Neural cell (in vitro differentiated cells): Measurements from ENCODE around the gene TRMT44. TPM values are rescaled to one million over a fixed set of nuclear protein-coding genes. Genes with fewer than 3 reads are reported as not detected.

Source experiments
- H2AFZ ChIP-seq: fragments of 200-600, 300-800 bp; sonication (generic), shearing (Covaris generic); 2 replicates; pipeline ENCODE4 v1.6.0; 2014; ENCODE audit warnings: low read depth, mild to moderate bottlenecking, antibody characterized with exemption, low read length, moderate library complexity
- H3F3A ChIP-seq: fragments of 200-600 bp; shearing (Covaris generic); 2 replicates; pipeline ENCODE4 v1.6.1; 2016; ENCODE audit warnings: mild to moderate bottlenecking, moderate library complexity, mixed read lengths, antibody characterized with exemption, low read length; ENCODE audit not compliant: insufficient read depth, poor library complexity, severe bottlenecking
- H3K27ac ChIP-seq: fragments of 200-600, 300-800 bp; sonication (generic), shearing (Covaris generic); 2 replicates; pipeline ENCODE4 v1.5.1; 2014; ENCODE audit warnings: mild to moderate bottlenecking, low read length, moderate library complexity
- H3K27me3 ChIP-seq: fragments of 300-800, 200-600 bp; sonication (generic), shearing (Covaris generic); 2 replicates; pipeline ENCODE4 v1.6.0; 2014; ENCODE audit warnings: mild to moderate bottlenecking, low read depth, low read length, moderate library complexity; ENCODE audit not compliant: insufficient read depth
- H3K36me3 ChIP-seq: fragments of 300-800, 200-600 bp; sonication (generic), shearing (Covaris generic); 2 replicates; pipeline ENCODE4 v1.5.1; 2014; ENCODE audit warnings: mild to moderate bottlenecking, antibody characterized with exemption, low read length, moderate library complexity; ENCODE audit not compliant: insufficient read depth
- H3K4me2 ChIP-seq: fragments of 300-800, 200-600 bp; sonication (generic), shearing (Covaris generic); 2 replicates; pipeline ENCODE4 v1.6.0; 2014; ENCODE audit warnings: mild to moderate bottlenecking, low read length
- H3K4me3 ChIP-seq: fragments of 300-800, 200-600 bp; sonication (generic), shearing (Covaris generic); 2 replicates; pipeline ENCODE4 v1.5.1; 2014; ENCODE audit warnings: mild to moderate bottlenecking, low read length, moderate library complexity
- H3K79me2 ChIP-seq: fragments of 200-600 bp; shearing (Covaris generic); replicated peaks from 2 replicates; pipeline ENCODE4 v1.6.0; 2014; ENCODE audit warnings: mild to moderate bottlenecking, low read length, moderate library complexity; ENCODE audit not compliant: insufficient read depth
- H3K9ac ChIP-seq: fragments of 300-800, 200-600 bp; sonication (generic), shearing (Covaris generic); 2 replicates; pipeline ENCODE4 v1.6.1; 2016; ENCODE audit warnings: mild to moderate bottlenecking, low read length, mixed read lengths
- H3K9me2 ChIP-seq: fragments of 200-600 bp; shearing (Covaris generic); 2 replicates; pipeline ENCODE4 v1.6.1; 2016; ENCODE audit warnings: mild to moderate bottlenecking, low read length, mixed read lengths; ENCODE audit not compliant: insufficient read depth
- H3K9me3 ChIP-seq: fragments of 200-600, 300-800 bp; sonication (generic), shearing (Covaris generic); 2 replicates; pipeline ENCODE4 v1.6.1; 2016; ENCODE audit warnings: mild to moderate bottlenecking, mixed run types, low read length, moderate library complexity, mixed read lengths
- H4K20me1 ChIP-seq: fragments of 200-600 bp; shearing (Covaris generic); 2 replicates; pipeline ENCODE4 v1.6.1; 2016; ENCODE audit warnings: mild to moderate bottlenecking, mixed run types; ENCODE audit not compliant: insufficient read depth
- CTCF ChIP-seq: fragments of 450-650 bp; IDR thresholded peaks from 2 replicates; pipeline ENCODE4 v1.5.1; 2014; ENCODE audit warnings: antibody characterized with exemption, mild to moderate bottlenecking, moderate library complexity; ENCODE audit not compliant: poor library complexity, severe bottlenecking
- EP300 ChIP-seq: fragments of 450-650 bp; conservative IDR thresholded peaks from 2 replicates; pipeline ENCODE4 v1.6.1; 2014; ENCODE audit warnings: antibody characterized with exemption, mild to moderate bottlenecking, moderate library complexity; ENCODE audit not compliant: poor library complexity, severe bottlenecking
- EZH2 ChIP-seq: fragments of 200-600, 300-800 bp; shearing (Covaris generic), sonication (generic); IDR thresholded peaks from 2 replicates; pipeline ENCODE4 v1.6.1; 2014; ENCODE audit warnings: antibody characterized with exemption, low read length, borderline replicate concordance, mild to moderate bottlenecking; ENCODE audit not compliant: insufficient read depth, poor library complexity, severe bottlenecking
- MXI1 ChIP-seq: fragments of 450-650 bp; conservative IDR thresholded peaks from 2 replicates; pipeline ENCODE4 v1.6.1; 2014; ENCODE audit warnings: antibody characterized with exemption, mild to moderate bottlenecking; ENCODE audit not compliant: poor library complexity, severe bottlenecking
- POLR2AphosphoS5 ChIP-seq: IDR thresholded peaks from 2 replicates; pipeline ENCODE4 v1.6.1; 2012
- RAD21 ChIP-seq: fragments of 450-650 bp; conservative IDR thresholded peaks from 2 replicates; pipeline ENCODE4 v1.6.1; 2014; ENCODE audit warnings: antibody characterized with exemption, mild to moderate bottlenecking, moderate library complexity
- REST ChIP-seq: IDR thresholded peaks from 2 replicates; pipeline ENCODE4 v1.6.1; 2012; ENCODE audit warnings: borderline replicate concordance
- SMC3 ChIP-seq: fragments of 450-650 bp; conservative IDR thresholded peaks from 2 replicates; pipeline ENCODE4 v1.6.1; 2014; ENCODE audit warnings: antibody characterized with exemption, mild to moderate bottlenecking, moderate library complexity; ENCODE audit not compliant: poor library complexity
- TAF1 ChIP-seq: IDR thresholded peaks from 2 replicates; pipeline ENCODE4 v1.6.1; 2012; ENCODE audit warnings: low read depth
- polyA plus RNA-seq: library from polyadenylated mRNA; depleted of rRNA; stranded (reverse); fragments of >200 nt; gene quantifications from 2 replicates; pipeline ENCODE4 v1.2.3, GENCODE V29; 2014

Gene TRMT44
- polyA plus RNA-seq, 1 donor from 2014 or later = 20.6 TPM

GRCh38 chr4:8451440-8452182 is 11.0 kb downstream of the TRMT44 start:
- Histone ChIP-seq H4K20me1 (no peaks in the 10 kb centered on the region), H3K36me3 (peaks cover 9% of the 10 kb centered on the region), H3K4me2 (no peak overlapping the region), H3K27ac (no peak overlapping the region), H3K9ac (no peak overlapping the region), H2AFZ (no peak overlapping the region), H3K9me2 (no peaks in the 10 kb centered on the region), H3K27me3 (no peaks in the 10 kb centered on the region), H3F3A (no peaks in the 10 kb centered on the region), H3K4me3 (no peak overlapping the region), H3K79me2 (no peaks in the 10 kb centered on the region), H3K9me3 (no peaks in the 10 kb centered on the region)
- TF ChIP-seq REST (no peak), EP300 (no peak), MXI1 (no peak), RAD21 (no peak), TAF1 (no peak), CTCF (no peak), POLR2AphosphoS5 (no peak), SMC3 (no peak), EZH2 (no peak)

GRCh38 chr4:8453957-8454356 is 13.4 kb downstream of the TRMT44 start:
- Histone ChIP-seq H3K79me2 (no peaks in the 10 kb centered on the region), H3K4me2 (no peak overlapping the region), H4K20me1 (no peaks in the 10 kb centered on the region), H2AFZ (no peak overlapping the region), H3K9me3 (no peaks in the 10 kb centered on the region), H3K4me3 (no peak overlapping the region), H3K9ac (no peak overlapping the region), H3K27me3 (no peaks in the 10 kb centered on the region), H3K27ac (no peak overlapping the region), H3K9me2 (no peaks in the 10 kb centered on the region), H3K36me3 (peaks cover 9% of the 10 kb centered on the region), H3F3A (no peaks in the 10 kb centered on the region)
- TF ChIP-seq RAD21 (no peak), CTCF (no peak), SMC3 (no peak), MXI1 (no peak)
